GM21619 (cell line): ENCODE measurements around the gene GLG1.
A peak's percentile ranks its signal among the peaks of the same experiment; 100 is the strongest.
"Not testable (repeated sequence)": the region's sequence is repeated elsewhere in the genome, so short reads cannot be mapped to it uniquely, and the experiment has no call there.

Experiments
- ATAC-seq: cut with Tn5 transposase; IDR thresholded peaks from one replicate; pipeline ENCODE4 v1.9.1; 2021; ENCODE audit not compliant: unreplicated experiment

GLG1 gene

GRCh38 chr16:74450967-74451760, 155.8 kb downstream of the GLG1 start:
- no peak for ATAC-seq

- ATAC-seq = no peak
Observed at GRCh38 chr16:74450236-74450635, 156.7 kb downstream of the GLG1 start.

GRCh38 chr16:74449470-74449869, 157.4 kb downstream of the GLG1 start:
- ATAC-seq = no peak

GRCh38 chr16:74448990-74449389, 157.9 kb downstream of the GLG1 start:
- ATAC-seq = no peak

- no peak for ATAC-seq
Observed at GRCh38 chr16:74447578-74447977, 159.3 kb downstream of the GLG1 start.

GRCh38 chr16:74446866-74447265, 160.0 kb downstream of the GLG1 start:
- no peak for ATAC-seq

GRCh38 chr16:74443624-74444346, 163.1 kb downstream of the GLG1 start:
- ATAC-seq = not testable (repeated sequence)

- no peak for ATAC-seq
Observed at GRCh38 chr16:74439685-74440084, 167.2 kb downstream of the GLG1 start.

GRCh38 chr16:74438492-74438979, 168.4 kb downstream of the GLG1 start:
- ATAC-seq = no peak

GRCh38 chr16:74431516-74431915, 175.4 kb downstream of the GLG1 start:
- no peak for ATAC-seq

GRCh38 chr16:74430036-74430712, 176.7 kb downstream of the GLG1 start:
- ATAC-seq = peak; percentile 45

GRCh38 chr16:74428493-74428892, 178.4 kb downstream of the GLG1 start:
- not testable (repeated sequence) for ATAC-seq

GRCh38 chr16:74425751-74426150, 181.2 kb downstream of the GLG1 start:
- not testable (repeated sequence) for ATAC-seq

GRCh38 chr16:74423721-74424120, 183.2 kb downstream of the GLG1 start:
- ATAC-seq = not testable (repeated sequence)

- ATAC-seq = not testable (repeated sequence)
Observed at GRCh38 chr16:74422086-74422485, 184.8 kb downstream of the GLG1 start.

- ATAC-seq = not testable (repeated sequence)
Observed at GRCh38 chr16:74421482-74421785, 185.5 kb downstream of the GLG1 start.

- ATAC-seq = not testable (repeated sequence)
Observed at GRCh38 chr16:74420612-74421481, 186.1 kb downstream of the GLG1 start, which contains the start of gene CLEC18B. TSS of gene CLEC18B (minus strand) at chr16:74421478. CDS start at chr16:74421270, 208 bp downstream.

- not testable (repeated sequence) for ATAC-seq
Observed at GRCh38 chr16:74419811-74420210, 187.1 kb downstream of the GLG1 start.

GRCh38 chr16:74417897-74418296, 189.0 kb downstream of the GLG1 start:
- ATAC-seq = not testable (repeated sequence)

- ATAC-seq = not testable (repeated sequence)
Observed at GRCh38 chr16:74413920-74414319, 193.0 kb downstream of the GLG1 start.
